HEK293T (cell line): ENCODE data around the gene LDHA.

ENCODE experiments used
- BHLHE40 ChIP-seq: fragments of 450-650 bp; IDR thresholded peaks from 2 replicates; pipeline ENCODE4 v1.6.1; 2016; ENCODE audit warnings: mild to moderate bottlenecking, moderate library complexity, borderline replicate concordance
- CTBP1 ChIP-seq: fragments of 450-650 bp; IDR thresholded peaks from 2 replicates; pipeline ENCODE4 v1.6.1; 2016; ENCODE audit warnings: borderline replicate concordance
- FOXA1 ChIP-seq: fragments of 450-650 bp; IDR thresholded peaks from 2 replicates; pipeline ENCODE4 v1.6.1; 2016; ENCODE audit warnings: mild to moderate bottlenecking
- FOXM1 ChIP-seq: fragments of 450-650 bp; IDR thresholded peaks from 2 replicates; pipeline ENCODE4 v1.6.1; 2017; ENCODE audit warnings: mild to moderate bottlenecking, borderline replicate concordance
- HDGF ChIP-seq: fragments of 450-650 bp; IDR thresholded peaks from 2 replicates; pipeline ENCODE4 v1.6.1; 2017; ENCODE audit warnings: antibody characterized with exemption, borderline replicate concordance
- NFRKB ChIP-seq: fragments of 450-650 bp; IDR thresholded peaks from 2 replicates; pipeline ENCODE4 v1.6.1; 2016; ENCODE audit warnings: mild to moderate bottlenecking, moderate library complexity
- TARDBP ChIP-seq: fragments of 450-650 bp; IDR thresholded peaks from 2 replicates; pipeline ENCODE4 v1.6.1; 2016

GRCh38 chr11:18438691-18439090, 44.3 kb downstream of the LDHA start:
- TF ChIP-seq TARDBP (no peak), FOXA1 (no peak), NFRKB (no peak), BHLHE40 (no peak), CTBP1 (no peak), FOXM1 (no peak), HDGF (no peak)
